ENCODE data around the gene FNIP2.
"Not testable (repeated sequence)": the region's sequence is repeated elsewhere in the genome, so short reads cannot be mapped to it uniquely, and the experiment has no call there.

The FNIP2 gene

DNA sequence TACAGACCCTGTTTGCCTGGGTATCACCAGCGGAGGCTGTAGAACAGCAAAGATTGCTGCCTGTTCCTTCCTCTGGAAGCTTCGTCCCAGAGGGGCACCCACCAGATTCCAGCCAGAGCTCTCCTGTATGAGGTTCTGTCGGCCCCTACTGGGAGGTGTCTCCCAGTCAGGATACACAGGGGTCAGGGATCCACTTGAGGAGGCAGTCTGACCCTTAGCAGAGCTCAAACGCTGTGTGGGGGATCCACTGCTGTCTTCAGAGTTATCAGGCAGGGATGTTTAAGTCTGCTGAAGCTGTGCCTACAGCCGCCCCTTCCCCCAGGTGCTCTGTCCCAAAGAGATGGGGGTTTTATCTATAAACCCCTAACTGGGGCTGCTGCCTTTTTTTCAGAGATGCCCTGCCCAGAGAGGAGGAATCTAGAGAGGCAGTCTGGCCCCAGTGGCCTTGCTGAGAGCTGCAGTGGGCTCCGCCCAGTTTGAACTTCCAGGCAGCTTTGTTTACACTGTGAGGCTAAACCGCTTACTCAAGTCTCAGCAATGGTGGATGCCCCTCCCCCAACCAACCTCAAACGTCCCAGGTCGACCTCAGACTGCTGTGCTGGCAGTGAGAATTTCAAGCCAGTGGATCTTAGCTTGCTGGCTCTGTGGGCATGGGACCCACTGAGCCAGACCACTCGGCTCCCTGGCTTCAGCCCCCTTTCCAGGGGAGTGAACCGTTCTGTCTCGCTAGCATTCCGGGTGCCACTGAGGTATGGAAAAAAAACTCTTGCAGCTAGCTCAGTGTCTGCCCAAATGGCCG, 133.7 kb downstream of the FNIP2 start:
- H3K4me3 ChIP-seq (ENCODE audit: insufficient read depth, low read depth, low read length); H3K27ac ChIP-seq (ENCODE audit: insufficient read depth, low read depth, low read length, poor library complexity, severe bottlenecking); H3K27me3 ChIP-seq (ENCODE audit: control insufficient read depth, insufficient read depth, low read length, poor library complexity, severe bottlenecking); H3K4me1 ChIP-seq (ENCODE audit: control insufficient read depth, insufficient read depth, low read length); H3K36me3 ChIP-seq (ENCODE audit: control insufficient read depth, insufficient read depth, low read length); H3K9me3 ChIP-seq (ENCODE audit: control insufficient read depth, low read length): not testable (repeated sequence)
- 69 to 70% methylated on average over 14 of the region's 14 CpGs for WGBS, 2 experiments

DNA sequence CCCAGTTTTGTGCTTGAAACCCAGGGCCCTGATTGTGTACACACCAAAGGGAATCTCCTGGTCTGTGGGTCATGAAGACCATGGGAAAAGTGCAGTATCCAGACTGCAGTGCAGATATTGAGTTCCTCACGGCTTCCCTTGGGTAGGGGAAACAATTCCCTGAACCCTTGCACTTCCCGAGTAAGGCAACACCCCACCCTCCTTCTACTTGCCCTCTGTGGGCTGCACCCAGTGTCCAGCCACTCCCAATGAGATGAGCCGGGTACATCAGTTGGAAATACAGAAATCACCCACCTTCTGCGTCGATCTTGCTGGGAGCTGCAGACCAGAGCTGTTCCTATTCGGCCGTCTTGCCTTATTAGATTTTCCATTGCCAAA, 134.2 kb downstream of the FNIP2 start:
- H3K27ac ChIP-seq (ENCODE audit: insufficient read depth, low read depth, low read length, poor library complexity, severe bottlenecking): no peak overlapping the region
- peaks cover 7% of the 10 kb centered on the region for H3K4me1 ChIP-seq (ENCODE audit: control insufficient read depth, insufficient read depth, low read length)
- no peak overlapping the region for H3K4me3 ChIP-seq (ENCODE audit: insufficient read depth, low read depth, low read length)
- 93 to 94% methylated on average over 7 of the region's 7 CpGs for WGBS, 2 experiments
- H3K9me3 ChIP-seq (ENCODE audit: control insufficient read depth, low read length): no peaks in the 10 kb centered on the region
- H3K36me3 ChIP-seq (ENCODE audit: control insufficient read depth, insufficient read depth, low read length): no peaks in the 10 kb centered on the region
- no peaks in the 10 kb centered on the region for H3K27me3 ChIP-seq (ENCODE audit: control insufficient read depth, insufficient read depth, low read length, poor library complexity, severe bottlenecking)

DNA sequence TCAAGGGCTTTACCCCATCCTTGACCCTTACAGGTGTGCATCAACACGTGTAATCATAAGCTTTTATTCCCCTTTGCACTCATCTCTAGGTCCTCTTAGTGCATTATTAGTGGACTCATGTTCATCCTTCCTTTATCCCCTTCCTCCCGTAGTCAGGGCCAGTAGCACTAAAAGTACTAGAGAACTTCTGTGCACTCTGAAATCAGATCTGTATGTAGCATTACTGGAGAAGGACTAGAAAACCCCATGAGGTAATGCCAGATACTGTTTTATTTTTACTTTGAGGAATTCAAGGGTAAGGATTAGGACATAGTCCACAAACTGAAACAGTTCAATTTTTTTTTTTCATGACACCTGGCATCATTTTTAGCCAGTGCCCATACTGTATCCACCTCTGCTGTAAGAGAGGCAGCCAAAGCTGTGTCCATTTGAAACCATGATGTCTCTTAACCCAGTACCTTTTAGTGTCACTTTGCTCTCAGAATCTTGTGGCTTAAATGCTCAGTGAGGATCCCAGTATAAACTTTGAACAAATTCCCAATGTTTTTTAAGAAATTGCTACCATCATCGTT, 134.7 kb downstream of the FNIP2 start:
- no peaks in the 10 kb centered on the region for H3K36me3 ChIP-seq (ENCODE audit: control insufficient read depth, insufficient read depth, low read length)
- H3K9me3 ChIP-seq (ENCODE audit: control insufficient read depth, low read length): no peaks in the 10 kb centered on the region
- no peak overlapping the region for H3K27ac ChIP-seq (ENCODE audit: insufficient read depth, low read depth, low read length, poor library complexity, severe bottlenecking)
- H3K27me3 ChIP-seq (ENCODE audit: control insufficient read depth, insufficient read depth, low read length, poor library complexity, severe bottlenecking): no peaks in the 10 kb centered on the region
- no peak overlapping the region for H3K4me3 ChIP-seq (ENCODE audit: insufficient read depth, low read depth, low read length)
- WGBS, 2 experiments: 87 to 96% methylated on average over 3 of the region's 3 CpGs
- peaks cover 7% of the 10 kb centered on the region for H3K4me1 ChIP-seq (ENCODE audit: control insufficient read depth, insufficient read depth, low read length)

DNA sequence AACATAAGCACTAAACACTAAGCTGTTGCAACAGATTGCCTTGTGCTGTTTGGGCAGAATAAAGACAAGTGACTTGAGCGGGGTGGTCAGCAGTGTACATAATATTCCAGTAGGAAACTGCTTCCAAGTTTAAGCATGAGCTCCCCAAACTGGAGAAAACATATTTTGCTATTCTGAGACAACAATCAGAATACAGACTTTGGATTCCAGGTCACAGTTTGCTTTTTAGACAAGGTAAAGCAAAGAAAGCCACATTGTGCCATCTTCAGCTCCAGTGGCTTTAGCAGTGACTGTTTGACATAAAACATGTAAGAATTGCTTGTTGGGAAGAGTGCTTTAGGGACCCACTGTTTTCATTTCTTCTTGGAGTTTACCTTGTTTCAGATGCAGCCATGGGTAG, 136.0 kb downstream of the FNIP2 start:
- Histone ChIP-seq H3K27me3 (ENCODE audit: control insufficient read depth, insufficient read depth, low read length, poor library complexity, severe bottlenecking) (no peaks in the 10 kb centered on the region), H3K27ac (ENCODE audit: insufficient read depth, low read depth, low read length, poor library complexity, severe bottlenecking) (no peak overlapping the region), H3K4me1 (ENCODE audit: control insufficient read depth, insufficient read depth, low read length) (peaks cover 7% of the 10 kb centered on the region), H3K9me3 (ENCODE audit: control insufficient read depth, low read length) (no peaks in the 10 kb centered on the region), H3K36me3 (ENCODE audit: control insufficient read depth, insufficient read depth, low read length) (no peaks in the 10 kb centered on the region), H3K4me3 (ENCODE audit: insufficient read depth, low read depth, low read length) (no peak overlapping the region)
- 91 to 100% methylated on average over 1 of the region's 1 CpG for WGBS, 2 experiments

DNA sequence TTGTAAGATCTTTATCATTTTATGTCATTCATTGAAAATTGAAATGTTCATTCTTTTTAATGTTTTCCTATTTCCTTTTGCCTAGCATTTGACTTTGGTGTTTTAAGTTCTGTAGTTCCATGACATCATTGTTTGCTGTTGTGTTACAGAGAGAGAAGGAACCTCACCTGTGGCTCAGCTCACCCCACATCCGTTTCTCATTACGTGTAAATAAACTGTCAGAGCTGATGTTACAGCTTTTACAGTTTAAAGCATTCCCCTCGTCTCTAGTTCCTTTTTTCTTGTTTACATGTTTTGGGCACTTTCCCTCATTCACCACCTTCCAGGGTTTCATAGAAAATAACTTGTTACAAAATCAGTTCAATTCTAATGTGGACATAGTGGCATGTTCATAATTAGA, 137.2 kb downstream of the FNIP2 start:
- H3K4me3 ChIP-seq (ENCODE audit: insufficient read depth, low read depth, low read length): no peak overlapping the region
- no peaks in the 10 kb centered on the region for H3K36me3 ChIP-seq (ENCODE audit: control insufficient read depth, insufficient read depth, low read length)
- H3K27ac ChIP-seq (ENCODE audit: insufficient read depth, low read depth, low read length, poor library complexity, severe bottlenecking): no peak overlapping the region
- no peaks in the 10 kb centered on the region for H3K27me3 ChIP-seq (ENCODE audit: control insufficient read depth, insufficient read depth, low read length, poor library complexity, severe bottlenecking)
- whole genome bisulfite sequencing, 2 experiments: 86 to 93% methylated on average over 3 of the region's 3 CpGs
- peaks cover 7% of the 10 kb centered on the region for H3K4me1 ChIP-seq (ENCODE audit: control insufficient read depth, insufficient read depth, low read length)
- H3K9me3 ChIP-seq (ENCODE audit: control insufficient read depth, low read length): no peaks in the 10 kb centered on the region

DNA sequence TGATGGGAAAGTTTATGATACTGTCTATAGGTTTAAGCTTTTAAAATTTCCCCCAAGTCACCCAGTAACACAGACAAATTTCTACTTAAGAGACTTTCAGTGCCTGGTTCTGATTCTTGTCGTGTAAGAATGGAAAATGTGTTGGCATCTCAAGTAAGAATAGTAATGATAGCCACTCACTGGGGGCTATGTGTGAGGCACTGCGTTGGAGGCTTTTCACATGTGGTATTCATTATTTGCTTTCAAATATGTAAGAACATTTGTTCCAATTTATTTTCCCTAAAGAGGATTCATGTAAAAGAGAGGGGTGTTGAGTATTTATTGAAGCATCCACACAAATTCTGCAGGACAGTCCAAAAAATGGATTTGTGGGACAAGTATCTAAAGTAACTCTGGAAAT, 143.6 kb downstream of the FNIP2 start:
- H3K27ac ChIP-seq (ENCODE audit: insufficient read depth, low read depth, low read length, poor library complexity, severe bottlenecking): no peak overlapping the region
- no peaks in the 10 kb centered on the region for H3K27me3 ChIP-seq (ENCODE audit: control insufficient read depth, insufficient read depth, low read length, poor library complexity, severe bottlenecking)
- WGBS, 2 experiments: 93 to 95% methylated on average over 2 of the region's 2 CpGs
- no peaks in the 10 kb centered on the region for H3K4me1 ChIP-seq (ENCODE audit: control insufficient read depth, insufficient read depth, low read length)
- no peaks in the 10 kb centered on the region for H3K36me3 ChIP-seq (ENCODE audit: control insufficient read depth, insufficient read depth, low read length)
- H3K4me3 ChIP-seq (ENCODE audit: insufficient read depth, low read depth, low read length): no peak overlapping the region
- H3K9me3 ChIP-seq (ENCODE audit: control insufficient read depth, low read length): no peaks in the 10 kb centered on the region

DNA sequence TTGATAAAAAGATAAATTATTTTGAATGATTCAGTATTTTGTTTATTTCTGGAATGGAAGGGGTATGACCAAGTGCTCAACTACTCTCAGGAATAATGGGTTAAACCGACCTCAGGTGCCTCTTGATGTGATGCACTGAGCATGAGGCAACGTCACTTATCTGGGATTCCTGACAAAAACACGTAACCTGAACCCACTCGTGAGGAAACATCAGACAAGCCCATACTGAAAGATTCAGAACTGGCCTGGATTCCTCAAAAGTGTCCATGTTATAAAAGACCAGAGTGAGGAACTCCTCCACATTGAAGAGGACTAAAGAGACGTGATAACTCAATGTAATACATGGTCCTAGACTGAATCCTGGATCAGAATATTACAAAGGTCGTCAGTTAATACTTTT, 144.0 kb downstream of the FNIP2 start:
- H3K4me3 ChIP-seq (ENCODE audit: insufficient read depth, low read depth, low read length): no peak overlapping the region
- no peaks in the 10 kb centered on the region for H3K36me3 ChIP-seq (ENCODE audit: control insufficient read depth, insufficient read depth, low read length)
- no peaks in the 10 kb centered on the region for H3K4me1 ChIP-seq (ENCODE audit: control insufficient read depth, insufficient read depth, low read length)
- WGBS, 2 experiments: 58 to 62% methylated on average over 6 of the region's 6 CpGs
- no peaks in the 10 kb centered on the region for H3K27me3 ChIP-seq (ENCODE audit: control insufficient read depth, insufficient read depth, low read length, poor library complexity, severe bottlenecking)
- no peaks in the 10 kb centered on the region for H3K9me3 ChIP-seq (ENCODE audit: control insufficient read depth, low read length)
- no peak overlapping the region for H3K27ac ChIP-seq (ENCODE audit: insufficient read depth, low read depth, low read length, poor library complexity, severe bottlenecking)

DNA sequence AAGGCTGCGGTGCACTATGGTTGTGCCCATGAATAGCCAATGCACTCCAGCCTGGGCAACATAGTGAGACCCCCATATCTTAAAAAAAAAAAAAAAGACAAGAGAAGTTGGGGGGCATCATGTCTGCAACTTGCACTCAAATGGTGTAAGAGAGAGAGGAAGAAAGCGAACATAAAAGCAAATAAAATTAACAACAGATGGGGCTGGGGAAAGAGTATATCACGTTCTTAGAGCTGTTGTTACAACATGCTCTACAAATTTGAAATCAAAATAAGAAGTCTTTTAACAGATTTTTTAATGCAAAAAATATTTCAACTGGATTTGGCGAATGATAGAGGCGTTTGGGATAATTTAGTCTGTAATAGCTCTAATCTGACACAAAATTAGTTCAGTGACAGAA, 144.9 kb downstream of the FNIP2 start:
- 76 to 80% methylated on average over 2 to 5 of the region's 5 CpGs for WGBS, 2 experiments
- no peaks in the 10 kb centered on the region for H3K36me3 ChIP-seq (ENCODE audit: control insufficient read depth, insufficient read depth, low read length)
- no peak overlapping the region for H3K4me3 ChIP-seq (ENCODE audit: insufficient read depth, low read depth, low read length)
- H3K4me1 ChIP-seq (ENCODE audit: control insufficient read depth, insufficient read depth, low read length): no peaks in the 10 kb centered on the region
- no peak overlapping the region for H3K27ac ChIP-seq (ENCODE audit: insufficient read depth, low read depth, low read length, poor library complexity, severe bottlenecking)
- H3K27me3 ChIP-seq (ENCODE audit: control insufficient read depth, insufficient read depth, low read length, poor library complexity, severe bottlenecking): no peaks in the 10 kb centered on the region
- no peaks in the 10 kb centered on the region for H3K9me3 ChIP-seq (ENCODE audit: control insufficient read depth, low read length)

DNA sequence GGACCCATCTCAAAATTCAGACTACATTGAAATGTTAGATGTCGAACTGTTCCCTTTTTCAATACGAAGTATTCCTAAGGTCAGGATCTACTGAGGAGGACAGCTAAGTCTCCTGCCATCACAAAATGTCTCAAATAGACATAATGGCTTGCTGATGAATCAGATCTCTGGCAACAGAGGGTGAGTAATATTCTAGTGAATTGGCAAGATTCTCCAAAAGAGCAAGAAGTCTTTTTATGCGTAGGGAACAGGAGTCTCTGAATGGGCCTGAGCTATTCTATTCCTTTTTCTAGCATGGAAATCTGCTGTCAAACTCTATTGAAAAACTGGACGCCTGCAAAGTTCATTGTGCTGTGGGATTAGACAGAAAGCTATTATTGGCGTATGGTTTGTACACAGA, 145.4 kb downstream of the FNIP2 start:
- H3K27ac ChIP-seq (ENCODE audit: insufficient read depth, low read depth, low read length, poor library complexity, severe bottlenecking): no peak overlapping the region
- no peaks in the 10 kb centered on the region for H3K27me3 ChIP-seq (ENCODE audit: control insufficient read depth, insufficient read depth, low read length, poor library complexity, severe bottlenecking)
- no peak overlapping the region for H3K4me3 ChIP-seq (ENCODE audit: insufficient read depth, low read depth, low read length)
- 71 to 75% methylated on average over 4 to 5 of the region's 5 CpGs for WGBS, 2 experiments
- H3K36me3 ChIP-seq (ENCODE audit: control insufficient read depth, insufficient read depth, low read length): no peaks in the 10 kb centered on the region
- no peaks in the 10 kb centered on the region for H3K9me3 ChIP-seq (ENCODE audit: control insufficient read depth, low read length)
- no peaks in the 10 kb centered on the region for H3K4me1 ChIP-seq (ENCODE audit: control insufficient read depth, insufficient read depth, low read length)

DNA sequence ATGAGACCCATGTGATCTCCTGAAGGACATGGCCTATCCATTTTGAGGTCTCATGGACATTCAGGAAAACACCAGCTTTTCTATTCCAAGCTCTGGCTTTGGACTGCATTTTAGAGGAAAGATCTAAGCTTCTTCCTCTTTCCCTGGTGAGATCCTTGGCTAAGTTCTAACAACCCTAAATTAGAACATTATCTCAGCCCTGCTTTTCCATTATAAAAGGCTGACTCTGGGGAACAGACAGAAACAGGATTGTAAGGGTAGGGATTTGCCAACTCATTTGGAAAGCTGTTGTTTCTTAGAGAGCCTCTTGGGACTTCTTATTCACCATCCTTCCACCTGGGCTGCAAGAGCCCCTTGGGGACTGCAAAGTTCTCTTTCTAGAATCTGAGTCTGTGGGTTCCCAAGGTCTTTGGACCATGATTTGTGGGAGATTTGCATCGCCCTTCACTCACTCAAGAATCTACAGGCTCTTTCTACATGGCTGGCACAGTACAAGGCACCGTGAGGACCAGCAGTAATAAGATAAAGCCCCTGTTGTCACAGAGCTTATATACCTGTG, 146.9 kb downstream of the FNIP2 start:
- Histone ChIP-seq H3K27me3 (ENCODE audit: control insufficient read depth, insufficient read depth, low read length, poor library complexity, severe bottlenecking) (no peaks in the 10 kb centered on the region), H3K9me3 (ENCODE audit: control insufficient read depth, low read length) (no peaks in the 10 kb centered on the region), H3K36me3 (ENCODE audit: control insufficient read depth, insufficient read depth, low read length) (no peaks in the 10 kb centered on the region), H3K4me1 (ENCODE audit: control insufficient read depth, insufficient read depth, low read length) (no peaks in the 10 kb centered on the region), H3K4me3 (ENCODE audit: insufficient read depth, low read depth, low read length) (no peak overlapping the region), H3K27ac (ENCODE audit: insufficient read depth, low read depth, low read length, poor library complexity, severe bottlenecking) (no peak overlapping the region)
- 96 to 98% methylated on average over 2 of the region's 2 CpGs for WGBS, 2 experiments

All from ectodermal cell (in vitro differentiated cells).